ENCODE data around the gene USH1C. TPM values are rescaled to one million over a fixed set of nuclear protein-coding genes. Genes with fewer than 3 reads are reported as not detected.

Gene USH1C
- polyA plus RNA-seq, 3 donors, result not detected

- Histone ChIP-seq H3K9ac (ENCODE audit: insufficient read depth, low read length, poor library complexity, severe bottlenecking) (no peak overlapping the region), H3K79me2 (ENCODE audit: insufficient read depth, low read length) (no peaks in the 10 kb centered on the region), H3K36me3 (replicated peaks in 1 of 2; ENCODE audit: control insufficient read depth in 1 of 2, insufficient read depth in 2 of 2, low read length in 2 of 2) (no peaks in the 10 kb centered on the region), H2AFZ (ENCODE audit: insufficient read depth, low read depth, low read length, poor library complexity, severe bottlenecking) (no peak overlapping the region), H3K4me3 (replicated peaks in 1 of 3; ENCODE audit: low read depth in 2 of 3, low read length in 3 of 3) (no peak overlapping the region), H4K20me1 (ENCODE audit: insufficient read depth, low read length) (no peaks in the 10 kb centered on the region), H3K27me3 (ENCODE audit: control insufficient read depth in 2 of 2, insufficient read depth in 2 of 2, low read length in 2 of 2) (no peaks in the 10 kb centered on the region), H3K9me3 (replicated peaks in 1 of 2; ENCODE audit: control insufficient read depth in 1 of 2, insufficient read depth in 1 of 2, low read length in 2 of 2) (no peaks in the 10 kb centered on the region), H3K4me2 (replicated peaks; ENCODE audit: extremely low read depth, low read length, poor library complexity, severe bottlenecking) (no peak overlapping the region), H3K4me1 (ENCODE audit: control insufficient read depth in 1 of 2, insufficient read depth in 2 of 2, low read length in 2 of 2) (no peaks in the 10 kb centered on the region), H3K27ac (ENCODE audit: low read depth in 1 of 2, low read length in 2 of 2) (no peak overlapping the region)
- H3K27ac Mint-ChIP-seq, result no peak overlapping the region
- peaks cover 0 to 6% (median 0%) of the 10 kb centered on the region in 7 donors for H3K9me3 Mint-ChIP-seq
- no peak for TF ChIP-seq CTCF (IDR thresholded peaks at IDR 0.05)
- peaks cover 3 to 9% (median 8%) of the 10 kb centered on the region in 3 donors for H3K27me3 Mint-ChIP-seq (ENCODE audit: low read depth in 3 of 3)
- intact Hi-C loops (cut with micrococcal nuclease), result no loop called here
- H3K4me3 Mint-ChIP-seq, result no peak overlapping the region
- 89% methylated on average over 11 of the region's 11 CpGs for WGBS (ENCODE audit: insufficient coverage)
- no peak for DNase-seq
- no peaks in the 10 kb centered on the region for H3K4me1 Mint-ChIP-seq
- H3K36me3 Mint-ChIP-seq, result no peaks in the 10 kb centered on the region
These were observed 47.1 kb upstream of the USH1C start for GRCh38 chr11:17591293-17591692.

- Histone ChIP-seq H3K79me2 (ENCODE audit: insufficient read depth, low read length) (no peaks in the 10 kb centered on the region), H2AFZ (ENCODE audit: insufficient read depth, low read depth, low read length, poor library complexity, severe bottlenecking) (no peak overlapping the region), H3K4me1 (ENCODE audit: control insufficient read depth in 1 of 2, insufficient read depth in 2 of 2, low read length in 2 of 2) (no peaks in the 10 kb centered on the region), H3K9ac (ENCODE audit: insufficient read depth, low read length, poor library complexity, severe bottlenecking) (no peak overlapping the region), H3K27me3 (ENCODE audit: control insufficient read depth in 2 of 2, insufficient read depth in 2 of 2, low read length in 2 of 2) (no peaks in the 10 kb centered on the region), H3K4me3 (replicated peaks in 1 of 3; ENCODE audit: low read depth in 2 of 3, low read length in 3 of 3) (no peak overlapping the region), H3K27ac (ENCODE audit: low read depth in 1 of 2, low read length in 2 of 2) (no peak overlapping the region), H3K9me3 (replicated peaks in 1 of 2; ENCODE audit: control insufficient read depth in 1 of 2, insufficient read depth in 1 of 2, low read length in 2 of 2) (no peaks in the 10 kb centered on the region), H4K20me1 (ENCODE audit: insufficient read depth, low read length) (no peaks in the 10 kb centered on the region), H3K36me3 (replicated peaks in 1 of 2; ENCODE audit: control insufficient read depth in 1 of 2, insufficient read depth in 2 of 2, low read length in 2 of 2) (no peaks in the 10 kb centered on the region), H3K4me2 (replicated peaks; ENCODE audit: extremely low read depth, low read length, poor library complexity, severe bottlenecking) (no peak overlapping the region)
- DNase-seq, result no peak
- Mint-ChIP-seq H3K27me3 (ENCODE audit: low read depth in 3 of 3) (peaks cover 3 to 8% (median 7%) of the 10 kb centered on the region in 3 donors), H3K27ac (no peak overlapping the region), H3K9me3 (peaks cover 0 to 4% (median 0%) of the 10 kb centered on the region in 7 donors), H3K4me1 (no peaks in the 10 kb centered on the region), H3K36me3 (no peaks in the 10 kb centered on the region), H3K4me3 (no peak overlapping the region)
- intact Hi-C loops (cut with micrococcal nuclease), result no loop called here
- TF ChIP-seq CTCF (IDR thresholded peaks at IDR 0.05), result no peak
- WGBS (ENCODE audit: insufficient coverage), result 95% methylated on average over 7 of the region's 7 CpGs
These were observed 46.2 kb upstream of the USH1C start for GRCh38 chr11:17590463-17590862.

Data from CD14-positive monocyte (primary cell).